Neural progenitor cell (in vitro differentiated cells): ENCODE data around the gene SPSB2.

Experiments used
- EZH2 ChIP-seq: fragments of 200-600 bp; sonication (generic); IDR thresholded peaks from 2 replicates; pipeline ENCODE4 v1.6.1; 2017; ENCODE audit warnings: antibody characterized with exemption, mild to moderate bottlenecking, moderate library complexity
- EZH2phosphoT487 ChIP-seq: fragments of 200-600 bp; sonication (generic); IDR thresholded peaks from 2 replicates; pipeline ENCODE4 v1.6.1; 2017; ENCODE audit warnings: antibody characterized with exemption
- TF ChIP-seq, protein P1 (sequence below): fragments of 200-600 bp; sonication (generic); IDR thresholded peaks from 2 replicates; pipeline ENCODE4 v1.5.1; 2017; ENCODE audit warnings: antibody characterized with exemption, mild to moderate bottlenecking

DNA sequence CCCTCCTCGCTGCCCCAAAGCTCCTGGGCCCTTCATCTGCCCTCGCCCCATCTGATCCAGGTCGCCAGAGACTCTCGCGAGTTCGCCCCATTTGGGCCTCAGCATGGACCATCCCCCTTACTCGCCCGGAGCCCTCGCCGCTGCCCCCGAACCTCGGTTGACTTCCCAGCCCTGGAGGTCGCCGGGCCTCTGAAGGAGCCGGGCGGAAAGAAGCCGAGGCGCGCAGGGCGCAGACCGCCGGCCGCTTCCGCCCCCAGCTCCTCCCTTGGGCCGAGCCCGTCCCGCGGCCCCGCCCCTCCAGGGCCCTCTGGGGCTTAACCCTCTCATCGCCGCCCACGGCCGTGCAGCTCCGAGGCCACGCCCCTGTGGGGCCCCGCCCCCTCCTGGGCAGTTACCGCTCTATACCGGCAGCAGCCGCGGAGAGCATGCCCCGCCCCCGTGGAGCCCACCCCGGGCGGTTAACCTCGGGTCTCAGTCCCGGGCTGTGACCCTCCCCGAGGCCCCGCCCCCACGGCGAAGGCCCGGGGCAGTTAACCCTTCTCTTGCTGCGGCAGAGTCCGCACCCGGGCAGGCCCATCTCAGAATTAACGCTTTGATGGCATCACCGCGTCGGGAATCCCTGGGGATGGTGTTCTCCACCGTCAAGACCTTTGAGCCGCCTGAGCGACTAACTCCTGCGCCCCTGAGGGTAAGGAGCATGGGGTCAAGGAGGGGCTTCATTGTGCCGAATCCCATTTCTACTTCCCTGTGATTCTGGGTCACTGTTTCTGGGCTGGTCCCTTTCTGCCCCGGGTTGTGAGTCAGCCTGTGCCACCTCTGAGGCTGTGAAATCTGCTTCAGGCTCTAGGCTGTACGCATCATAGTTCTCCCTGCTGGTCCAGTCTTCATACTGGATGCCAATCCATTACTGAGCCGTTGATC lies at the start of gene SPSB2:
- TF ChIP-seq, protein P1, sequence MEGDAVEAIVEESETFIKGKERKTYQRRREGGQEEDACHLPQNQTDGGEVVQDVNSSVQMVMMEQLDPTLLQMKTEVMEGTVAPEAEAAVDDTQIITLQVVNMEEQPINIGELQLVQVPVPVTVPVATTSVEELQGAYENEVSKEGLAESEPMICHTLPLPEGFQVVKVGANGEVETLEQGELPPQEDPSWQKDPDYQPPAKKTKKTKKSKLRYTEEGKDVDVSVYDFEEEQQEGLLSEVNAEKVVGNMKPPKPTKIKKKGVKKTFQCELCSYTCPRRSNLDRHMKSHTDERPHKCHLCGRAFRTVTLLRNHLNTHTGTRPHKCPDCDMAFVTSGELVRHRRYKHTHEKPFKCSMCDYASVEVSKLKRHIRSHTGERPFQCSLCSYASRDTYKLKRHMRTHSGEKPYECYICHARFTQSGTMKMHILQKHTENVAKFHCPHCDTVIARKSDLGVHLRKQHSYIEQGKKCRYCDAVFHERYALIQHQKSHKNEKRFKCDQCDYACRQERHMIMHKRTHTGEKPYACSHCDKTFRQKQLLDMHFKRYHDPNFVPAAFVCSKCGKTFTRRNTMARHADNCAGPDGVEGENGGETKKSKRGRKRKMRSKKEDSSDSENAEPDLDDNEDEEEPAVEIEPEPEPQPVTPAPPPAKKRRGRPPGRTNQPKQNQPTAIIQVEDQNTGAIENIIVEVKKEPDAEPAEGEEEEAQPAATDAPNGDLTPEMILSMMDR = no peak
- TF ChIP-seq EZH2 = peak; percentile 28
- TF ChIP-seq EZH2phosphoT487 = no peak
